Naive thymus-derived CD4-positive, alpha-beta T cell (primary cell): ENCODE measurements around the gene TBCD. TPM values are rescaled to one million over a fixed set of nuclear protein-coding genes. Genes with fewer than 3 reads are reported as not detected.
"Not testable (repeated sequence)": the region's sequence is repeated elsewhere in the genome, so short reads cannot be mapped to it uniquely, and the experiment has no call there.

Experiments used
- ATAC-seq: fragments of 150-1000 bp; cut with Tn5 transposase; 2 replicates; pipeline ENCODE4 v1.10.0; 2021; ENCODE audit warnings: mild to moderate bottlenecking, moderate library complexity
- CTCF ChIA-PET: fragments of 350-600 bp; sonication (Branson Sonifier 250); formaldehyde crosslinking; loops from one replicate; lab custom pipeline; 2021; ENCODE audit warnings: antibody characterized with exemption; lab: Charles Lee
- POLR2A ChIA-PET: fragments of 350-600 bp; sonication (Branson Sonifier 250); formaldehyde crosslinking; loops from one replicate; lab custom pipeline; 2021; ENCODE audit warnings: antibody characterized with exemption, inconsistent platforms; lab: Charles Lee
- DNase-seq, 9 donors: peaks; one replicate each; pipeline versions ENCODE4 v3.0.0 to v3.0.0-alpha.2; 2020 to 2022; ENCODE audit warnings: mixed read lengths in 1 of 9
- H3K27ac ChIP-seq: one replicate; pipeline ENCODE4 v1.7.0; 2013; ENCODE audit warnings: mild to moderate bottlenecking, low read depth, low read length, moderate library complexity
- H3K27me3 ChIP-seq, 2 donors: one replicate each; pipeline ENCODE4 v1.7.0; 2013; ENCODE audit warnings: low read length in 2 of 2, mild to moderate bottlenecking in 2 of 2, moderate library complexity in 2 of 2; ENCODE audit not compliant: control insufficient read depth in 2 of 2, insufficient read depth in 2 of 2
- H3K36me3 ChIP-seq, 3 experiments: 1 replicate in 2 of 3; 2 replicates in 1 of 3; pipeline ENCODE4 v1.7.0; 2013; ENCODE audit warnings: low read length in 3 of 3, mild to moderate bottlenecking in 3 of 3, moderate library complexity in 1 of 3; ENCODE audit not compliant: insufficient read depth in 3 of 3, control insufficient read depth in 2 of 3
- H3K4me1 ChIP-seq, 2 donors: one replicate each; pipeline ENCODE4 v1.7.0; 2013; ENCODE audit warnings: low read length in 2 of 2, mild to moderate bottlenecking in 2 of 2, moderate library complexity in 1 of 2; ENCODE audit not compliant: control insufficient read depth in 2 of 2, insufficient read depth in 2 of 2
- H3K4me3 ChIP-seq: 2 replicates; pipeline ENCODE4 v1.7.0; 2013; ENCODE audit warnings: mild to moderate bottlenecking, low read length
- H3K9me3 ChIP-seq, 3 experiments: 1 replicate in 2 of 3; 2 replicates in 1 of 3; pipeline ENCODE4 v1.7.0; 2013; ENCODE audit warnings: low read length in 3 of 3; ENCODE audit not compliant: control insufficient read depth in 2 of 3
- H3K27ac Mint-ChIP-seq, 9 donors: one replicate each; pipeline ENCODE4 v1.8.0; 2020 to 2022; ENCODE audit warnings: mixed read lengths in 9 of 9, mild to moderate bottlenecking in 8 of 9, moderate library complexity in 5 of 9, inconsistent platforms in 2 of 9
- H3K27me3 Mint-ChIP-seq, 5 donors: one replicate each; pipeline ENCODE4 v1.8.0; 2021 to 2022; ENCODE audit warnings: mixed read lengths in 5 of 5, mild to moderate bottlenecking in 1 of 5
- H3K36me3 Mint-ChIP-seq, 5 donors: one replicate each; pipeline ENCODE4 v1.8.0; 2020 to 2022; ENCODE audit warnings: mixed read lengths in 5 of 5, mild to moderate bottlenecking in 3 of 5, inconsistent platforms in 1 of 5
- H3K4me1 Mint-ChIP-seq, 7 donors: one replicate each; pipeline ENCODE4 v1.8.0; 2020 to 2022; ENCODE audit warnings: mixed read lengths in 7 of 7, mild to moderate bottlenecking in 3 of 7, inconsistent platforms in 1 of 7
- H3K4me3 Mint-ChIP-seq, 10 donors: one replicate each; pipeline ENCODE4 v1.8.0; 2020 to 2022; ENCODE audit warnings: mild to moderate bottlenecking in 10 of 10, mixed read lengths in 10 of 10, moderate library complexity in 6 of 10, inconsistent platforms in 2 of 10
- H3K9me3 Mint-ChIP-seq, 11 donors: one replicate each; pipeline ENCODE4 v1.8.0; 2020 to 2022; ENCODE audit warnings: mixed read lengths in 11 of 11, mild to moderate bottlenecking in 4 of 11, inconsistent platforms in 1 of 11, moderate library complexity in 1 of 11
- intact Hi-C, 2 donors: fragments of 100-400 bp; cut with micrococcal nuclease; formaldehyde crosslinking; loops; one replicate each; pipeline ENCODE4 v1.15.1; 2023
- polyA plus RNA-seq, 2 donors: library from polyadenylated mRNA; unstranded; fragments of 300-500 nt; fragmentation: Illumina TruSeq; gene quantifications; one replicate each; pipeline ENCODE4 v1.2.3, GENCODE V29; 2021
- total RNA-seq, 6 experiments: library from RNA in 5 of 6; stranded (reverse) in 5 of 6; gene quantifications; 1 replicate in 5 of 6; 2 replicates in 1 of 6; pipeline ENCODE4 v1.2.3 and lab custom pipeline; 2021 to 2026

The TBCD gene
- total and polyA plus RNA-seq, 7 experiments from 2014 or later, result 61.5 to 255 (median 123) TPM

GRCh38 chr17:82985973-82986372 lies 234.1 kb downstream of the TBCD start:
- peak overlapping the region; percentile 18 for H3K27ac ChIP-seq
- H3K27ac Mint-ChIP-seq, result peak overlapping the region; percentile 73 to 94 (median 88)
- peaks cover 22 to 25% of the 10 kb centered on the region in 2 donors for H3K4me1 ChIP-seq
- no peaks in the 10 kb centered on the region for H3K9me3 ChIP-seq
- peak overlapping the region; percentile 31 for H3K4me3 ChIP-seq
- ChIA-PET POLR2A (interaction anchor here (1.5 kb wide), 1 partner anchor 65 kb away, joined by 5 read pairs; no protein-coding TSS in a partner anchor), CTCF (interaction anchor here (0.6 to 1.0 kb wide), 2 partner anchors 204 to 305 kb away, joined by 3 read pairs; no protein-coding TSS in a partner anchor)
- intact Hi-C loops, result loop anchor here (5.0 kb wide), 3 partner anchors 61 to 96 kb away; no protein-coding TSS in a partner anchor
- peak; percentile 35 to 76 (median 67) for DNase-seq
- no peaks in the 10 kb centered on the region for H3K27me3 ChIP-seq
- ATAC-seq, result peak; percentile 94
- H3K27me3 Mint-ChIP-seq, result peaks cover 0 to 13% (median 0%) of the 10 kb centered on the region in 5 donors
- H3K36me3 Mint-ChIP-seq, result peaks cover 0 to 36% (median 10%) of the 10 kb centered on the region in 5 donors
- H3K9me3 Mint-ChIP-seq, result peaks cover 0 to 5% (median 0%) of the 10 kb centered on the region in 11 donors
- H3K36me3 ChIP-seq, result no peaks in the 10 kb centered on the region
- H3K4me1 Mint-ChIP-seq, result peaks cover 22 to 50% (median 42%) of the 10 kb centered on the region in 7 donors
- H3K4me3 Mint-ChIP-seq, result peak overlapping the region; percentile 72 to 89 (median 80)

- POLR2A ChIA-PET, result interaction anchor here (0.8 kb wide), 1 partner anchor 62 kb away, joined by 3 read pairs; no protein-coding TSS in a partner anchor
- H3K4me1 Mint-ChIP-seq, result peaks cover 22 to 50% (median 38%) of the 10 kb centered on the region in 7 donors
- CTCF ChIA-PET, result not testable (repeated sequence)
Observed at GRCh38 chr17:82989051-82989450, 237.2 kb downstream of the TBCD start.

GRCh38 chr17:82989881-82990280 lies 238.0 kb downstream of the TBCD start:
- H3K4me3 ChIP-seq, result no peak overlapping the region
- Mint-ChIP-seq H3K27me3 (peaks cover 0 to 30% (median 0%) of the 10 kb centered on the region in 5 donors), H3K27ac (peak overlapping the region in 1 of 9 donors; percentile 45), H3K4me3 (peak overlapping the region in 1 of 10 donors; percentile 19), H3K36me3 (peaks cover 9 to 53% (median 40%) of the 10 kb centered on the region in 5 donors), H3K4me1 (peaks cover 22 to 44% (median 38%) of the 10 kb centered on the region in 7 donors), H3K9me3 (peaks cover 3 to 34% (median 24%) of the 10 kb centered on the region in 11 donors)
- intact Hi-C loops, result loop anchor here (5.0 kb wide), 3 partner anchors 57 to 92 kb away; no protein-coding TSS in a partner anchor
- H3K27ac ChIP-seq, result no peak overlapping the region
- DNase-seq (no peak), ATAC-seq (no peak)
- H3K9me3 ChIP-seq, result no peaks in the 10 kb centered on the region
- H3K36me3 ChIP-seq, result no peaks in the 10 kb centered on the region
- H3K27me3 ChIP-seq, result no peaks in the 10 kb centered on the region
- POLR2A ChIA-PET, result no interaction called here
- CTCF ChIA-PET, result no interaction called here
- H3K4me1 ChIP-seq, result peaks cover 21% of the 10 kb centered on the region in 2 donors

More at GRCh38 chr17:82989051-82989450, 237.2 kb downstream of the TBCD start:
- H3K27ac ChIP-seq, DNase-seq, H3K4me3 ChIP-seq, H3K4me3 Mint-ChIP-seq, ATAC-seq, H3K9me3 ChIP-seq, H3K36me3 ChIP-seq, H3K27me3 ChIP-seq: not testable (repeated sequence)
- peaks cover 9 to 46% (median 33%) of the 10 kb centered on the region in 5 donors for H3K36me3 Mint-ChIP-seq
- H3K4me1 ChIP-seq, result peaks cover 22 to 25% of the 10 kb centered on the region in 2 donors
- peak overlapping the region in 1 of 9 donors; percentile 23 for H3K27ac Mint-ChIP-seq
- H3K27me3 Mint-ChIP-seq, result peaks cover 0 to 24% (median 0%) of the 10 kb centered on the region in 5 donors
- peaks cover 3 to 27% (median 20%) of the 10 kb centered on the region in 11 donors for H3K9me3 Mint-ChIP-seq
- intact Hi-C loops, result loop anchor here (5.0 kb wide), 3 partner anchors 58 to 93 kb away; no protein-coding TSS in a partner anchor

- H3K4me3 ChIP-seq, result no peak overlapping the region
- no peaks in the 10 kb centered on the region for H3K36me3 ChIP-seq
- H3K9me3 Mint-ChIP-seq, result peaks cover 6 to 34% (median 26%) of the 10 kb centered on the region in 11 donors
- intact Hi-C loops, result no loop called here
- no peak overlapping the region for H3K27ac ChIP-seq
- peaks cover 0 to 20% (median 9%) of the 10 kb centered on the region in 7 donors for H3K4me1 Mint-ChIP-seq
- ChIA-PET CTCF (no interaction called here), POLR2A (no interaction called here)
- no peaks in the 10 kb centered on the region for H3K27me3 ChIP-seq
- no peaks in the 10 kb centered on the region for H3K9me3 ChIP-seq
- no peaks in the 10 kb centered on the region for H3K4me1 ChIP-seq
- no peak for ATAC-seq
- no peak overlapping the region for H3K27ac Mint-ChIP-seq
- H3K36me3 Mint-ChIP-seq, result peaks cover 9 to 54% (median 45%) of the 10 kb centered on the region in 5 donors
- no peak for DNase-seq
- no peak overlapping the region for H3K4me3 Mint-ChIP-seq
- peaks cover 0 to 26% (median 0%) of the 10 kb centered on the region in 5 donors for H3K27me3 Mint-ChIP-seq
Observed at GRCh38 chr17:82993005-82993404, 241.1 kb downstream of the TBCD start.

Other genes with a start within 250 kb of the TBCD start
- 10 to 100 TPM; 36.5 to 67.1 (median 48.4) TPM for gene FOXK2, start 232.3 kb upstream of the TBCD start, total RNA-seq
- gene FOXK2, start 232.3 kb upstream of the TBCD start, polyA plus RNA-seq, result 1 to 10 TPM; 4.2 to 4.8 TPM
- 10 to 100 TPM; 44.9 to 91.6 (median 68.4) TPM for gene WDR45B, start 103.6 kb upstream of the TBCD start, total RNA-seq
- gene WDR45B, start 103.6 kb upstream of the TBCD start, polyA plus RNA-seq, result 10 to 100 TPM; 30.5 to 36.8 TPM
- gene RAB40B, start 53.4 kb upstream of the TBCD start, total RNA-seq, result 1 to 10 TPM; 2.8 to 6.1 (median 3.6) TPM
- 1 to 10 TPM; 1.3 to 2.5 TPM for gene RAB40B, start 53.4 kb upstream of the TBCD start, polyA plus RNA-seq
- gene FN3KRP, start 35.4 kb upstream of the TBCD start, total RNA-seq, result 10 to 100 TPM; 29.9 to 38.7 (median 35.7) TPM
- 10 to 100 TPM; 31.5 to 32.8 TPM for gene FN3KRP, start 35.4 kb upstream of the TBCD start, polyA plus RNA-seq
- 10 to 100 TPM in 3 of 5 experiments, 1 to 10 TPM in 2; 3.9 to 14.1 (median 12.0) TPM for gene FN3K, start 16.4 kb upstream of the TBCD start, total RNA-seq
- 1 to 10 TPM in 1 of 2 donors, under 1 TPM in 1; 0.97 to 1.2 TPM for gene FN3K, start 16.4 kb upstream of the TBCD start, polyA plus RNA-seq
- gene ZNF750, start 88.0 kb downstream of the TBCD start, total RNA-seq, result not detected
- under 1 TPM in 1 of 2 donors, not detected in 1; 0.13 TPM for gene ZNF750, start 88.0 kb downstream of the TBCD start, polyA plus RNA-seq